Caco-2 (cell line): ENCODE data around the gene C14orf119. TPM values are rescaled to one million over a fixed set of nuclear protein-coding genes. Genes with fewer than 3 reads are reported as not detected.
A peak's percentile ranks its signal among the peaks of the same experiment; 100 is the strongest.

Source experiments
- BruUV-seq: library from RNA; stranded (reverse); fragments of 400-500 nt; replicated peaks from 2 replicates; lab custom pipeline; 2021; lab: Mats Ljungman, UMichigan
- CTCF ChIA-PET: fragments of 300-600 bp; sonication (Branson Sonifier 250); formaldehyde crosslinking; loops from one replicate; lab custom pipeline; 2022; ENCODE audit warnings: antibody characterized with exemption; lab: Charles Lee
- POLR2A ChIA-PET: fragments of 300-600 bp; sonication (Branson Sonifier 250); formaldehyde crosslinking; loops from one replicate; lab custom pipeline; 2022; ENCODE audit warnings: antibody characterized with exemption; lab: Charles Lee
- DNase-seq, 2 experiments: peaks; one replicate each; pipeline versions ENCODE4 v3.0.0 to v3.0.0-alpha.2; 2020 to 2022
- H3K27me3 ChIP-seq: replicated peaks from 2 replicates; pipeline ENCODE4 v1.6.0; 2011; ENCODE audit warnings: low read length; ENCODE audit not compliant: control insufficient read depth, insufficient read depth
- H3K36me3 ChIP-seq: 2 replicates; pipeline ENCODE4 v1.5.1; 2011; ENCODE audit warnings: low read length; ENCODE audit not compliant: control insufficient read depth, insufficient read depth
- H3K4me1 ChIP-seq: fragments of 250-450 bp; sonication (Bioruptor Pico); 2 replicates; pipeline ENCODE4 v1.5.1; 2020; ENCODE audit warnings: mild to moderate bottlenecking
- H3K4me3 ChIP-seq: 2 replicates; pipeline ENCODE4 v1.5.1; 2011; ENCODE audit warnings: low read depth, mild to moderate bottlenecking, control low read depth, low read length
- H3K9me3 ChIP-seq: fragments of 250-450 bp; sonication (Bioruptor Pico); 2 replicates; pipeline ENCODE4 v1.5.1; 2020; ENCODE audit warnings: mild to moderate bottlenecking, moderate library complexity
- H3K27ac Mint-ChIP-seq: one replicate; pipeline ENCODE4 v1.8.0; 2022; ENCODE audit warnings: mixed read lengths; ENCODE audit not compliant: unreplicated experiment
- H3K27me3 Mint-ChIP-seq: one replicate; pipeline ENCODE4 v1.8.0; 2022; ENCODE audit warnings: mixed read lengths; ENCODE audit not compliant: insufficient read depth, unreplicated experiment
- H3K36me3 Mint-ChIP-seq: one replicate; pipeline ENCODE4 v1.8.0; 2022; ENCODE audit warnings: mild to moderate bottlenecking, mixed read lengths; ENCODE audit not compliant: insufficient read depth, unreplicated experiment
- H3K4me1 Mint-ChIP-seq: one replicate; pipeline ENCODE4 v1.8.0; 2022; ENCODE audit warnings: low read depth, mixed read lengths; ENCODE audit not compliant: unreplicated experiment
- H3K4me3 Mint-ChIP-seq: one replicate; pipeline ENCODE4 v1.8.0; 2022; ENCODE audit warnings: mild to moderate bottlenecking, moderate library complexity, mixed read lengths; ENCODE audit not compliant: unreplicated experiment
- H3K9me3 Mint-ChIP-seq: one replicate; pipeline ENCODE4 v1.8.0; 2022; ENCODE audit warnings: mixed read lengths; ENCODE audit not compliant: unreplicated experiment
- intact Hi-C: fragments of 100-400 bp; cut with micrococcal nuclease; formaldehyde crosslinking; loops from one replicate; pipeline ENCODE4 v1.10.0; 2022; ENCODE audit not compliant: unreplicated experiment
- total RNA-seq: library from RNA; stranded (reverse); gene quantifications from 2 replicates; pipeline ENCODE4 v1.2.3, GENCODE V29; 2022
- TF ChIP-seq, protein P1 (sequence below), 2 experiments: fragments of 200-600 bp in 1 of 2; IDR thresholded peaks; 1 replicate in 1 of 2; 2 replicates in 1 of 2; pipeline versions ENCODE4 v1.5.1 to v1.8.0; 2011 to 2022; ENCODE audit warnings: antibody characterized with exemption in 1 of 2, control low read depth in 1 of 2, inconsistent platforms in 1 of 2, low read depth in 1 of 2, low read length in 1 of 2, mild to moderate bottlenecking in 1 of 2, moderate library complexity in 1 of 2; ENCODE audit not compliant: insufficient read depth in 1 of 2, severe bottlenecking in 1 of 2, unreplicated experiment in 1 of 2

The C14orf119 gene
- total RNA-seq, 1 experiment from 2014 or later: 52.0 TPM

DNA sequence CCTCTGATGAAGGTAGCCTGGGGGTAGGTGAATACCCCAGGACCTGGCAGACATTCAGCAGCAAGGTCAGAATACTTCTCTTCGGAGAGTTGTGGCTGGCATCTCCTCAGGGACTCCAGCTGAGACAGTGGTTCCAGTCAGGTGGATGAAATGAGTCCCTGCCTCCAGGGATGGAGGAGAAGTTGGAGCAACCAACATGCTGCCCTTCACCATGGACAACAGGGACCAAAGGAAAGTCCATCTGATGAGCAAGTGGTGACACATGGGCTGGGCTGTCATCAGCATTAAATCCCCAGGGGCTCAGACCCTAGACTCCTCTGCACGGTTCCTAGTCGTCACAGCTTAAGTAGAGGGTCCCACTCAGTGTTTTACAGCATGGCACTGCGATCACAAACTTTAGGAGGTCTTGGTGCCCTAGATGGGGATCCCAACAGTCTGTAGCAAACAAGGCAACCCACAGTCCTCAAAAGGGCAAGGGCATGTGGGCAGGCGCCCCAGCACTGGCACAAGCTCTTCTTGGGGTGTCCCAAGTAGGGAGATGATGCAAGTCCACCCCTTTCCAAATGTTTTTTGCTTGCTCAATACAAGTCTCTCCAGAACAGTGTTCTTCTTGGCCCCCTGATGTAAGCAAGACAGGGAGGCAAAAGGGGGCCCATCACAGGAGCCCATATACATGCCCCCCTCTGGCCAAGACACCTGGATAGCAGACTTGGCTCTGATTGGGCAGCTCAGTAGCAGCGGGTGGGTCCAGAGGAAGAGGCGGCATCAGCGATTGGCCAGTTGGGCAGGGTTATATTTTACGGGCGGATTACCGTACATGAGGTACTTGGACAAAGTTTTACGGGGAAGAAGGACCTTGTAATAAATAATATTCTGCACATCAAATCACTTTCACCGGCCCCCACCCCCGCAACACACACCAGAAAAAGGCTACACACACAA lies 27.2 kb upstream of the C14orf119 start:
- Mint-ChIP-seq H3K4me1 (peaks cover 38% of the 10 kb centered on the region), H3K36me3 (peaks cover 90% of the 10 kb centered on the region), H3K4me3 (no peak overlapping the region), H3K9me3 (no peaks in the 10 kb centered on the region), H3K27me3 (no peaks in the 10 kb centered on the region), H3K27ac (peak overlapping the region; percentile 60)
- no peaks in the 10 kb centered on the region for H3K27me3 ChIP-seq
- POLR2A ChIA-PET: interaction anchor here (1.1 to 1.6 kb wide), 3 partner anchors 10 to 61 kb away, joined by 3 to 23 read pairs (median 12); partner anchors contain the start of genes ACIN1 and C14orf119
- H3K4me3 ChIP-seq: no peak overlapping the region
- intact Hi-C loops: loop anchor here (2.0 kb wide), 1 partner anchor 119 kb away; no protein-coding TSS in a partner anchor
- no TSS peak for BruUV-seq
- DNase-seq: no peak
- TF ChIP-seq, protein P1, sequence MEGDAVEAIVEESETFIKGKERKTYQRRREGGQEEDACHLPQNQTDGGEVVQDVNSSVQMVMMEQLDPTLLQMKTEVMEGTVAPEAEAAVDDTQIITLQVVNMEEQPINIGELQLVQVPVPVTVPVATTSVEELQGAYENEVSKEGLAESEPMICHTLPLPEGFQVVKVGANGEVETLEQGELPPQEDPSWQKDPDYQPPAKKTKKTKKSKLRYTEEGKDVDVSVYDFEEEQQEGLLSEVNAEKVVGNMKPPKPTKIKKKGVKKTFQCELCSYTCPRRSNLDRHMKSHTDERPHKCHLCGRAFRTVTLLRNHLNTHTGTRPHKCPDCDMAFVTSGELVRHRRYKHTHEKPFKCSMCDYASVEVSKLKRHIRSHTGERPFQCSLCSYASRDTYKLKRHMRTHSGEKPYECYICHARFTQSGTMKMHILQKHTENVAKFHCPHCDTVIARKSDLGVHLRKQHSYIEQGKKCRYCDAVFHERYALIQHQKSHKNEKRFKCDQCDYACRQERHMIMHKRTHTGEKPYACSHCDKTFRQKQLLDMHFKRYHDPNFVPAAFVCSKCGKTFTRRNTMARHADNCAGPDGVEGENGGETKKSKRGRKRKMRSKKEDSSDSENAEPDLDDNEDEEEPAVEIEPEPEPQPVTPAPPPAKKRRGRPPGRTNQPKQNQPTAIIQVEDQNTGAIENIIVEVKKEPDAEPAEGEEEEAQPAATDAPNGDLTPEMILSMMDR (IDR thresholded peaks at IDR 0.05; ENCODE audit: insufficient read depth in 1 of 2, low read depth in 1 of 2, low read length in 1 of 2, severe bottlenecking in 1 of 2, unreplicated experiment in 1 of 2): no peak
- H3K4me1 ChIP-seq: peaks cover 17% of the 10 kb centered on the region
- H3K9me3 ChIP-seq: no peaks in the 10 kb centered on the region
- peaks cover 9% of the 10 kb centered on the region for H3K36me3 ChIP-seq
- CTCF ChIA-PET: interaction anchor here (0.6 to 2.0 kb wide), 39 partner anchors 9 to 1047 kb away, joined by 3 to 110 read pairs (median 5); partner anchors contain the start of genes ACIN1, C14orf119, CDH24 and CEBPE

DNA sequence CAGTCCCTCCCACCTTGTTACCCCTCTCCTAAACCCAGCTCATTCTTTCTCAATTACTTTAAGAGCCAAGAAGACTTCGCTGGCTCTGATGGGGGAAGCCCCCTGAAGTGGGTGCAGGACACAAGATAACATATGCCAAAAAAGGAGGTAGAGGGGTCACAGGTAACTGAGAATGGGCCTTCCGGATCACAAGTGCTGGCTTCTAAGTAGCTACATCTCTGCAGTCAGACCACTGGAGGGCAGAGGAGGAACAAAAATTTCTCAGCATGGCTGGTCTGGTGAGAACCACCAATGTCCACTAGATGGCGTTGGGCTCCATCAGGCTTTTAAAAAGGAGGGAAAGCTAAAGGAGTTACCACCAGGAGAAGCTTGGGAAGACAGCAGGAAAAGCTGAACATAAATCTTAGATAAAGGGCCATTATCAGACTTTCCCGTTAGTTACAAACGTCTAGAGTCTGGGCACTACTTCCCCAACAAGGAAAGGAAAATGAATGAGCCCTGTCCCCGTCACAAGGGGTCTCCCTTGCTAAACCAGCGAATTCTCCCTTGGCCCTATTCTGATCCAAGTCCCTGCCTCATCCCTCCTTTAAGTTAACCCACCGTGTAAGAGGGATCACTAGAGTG lies 26.4 kb upstream of the C14orf119 start:
- peak overlapping the region; percentile 42 for H3K4me3 Mint-ChIP-seq
- H3K9me3 Mint-ChIP-seq: no peaks in the 10 kb centered on the region
- POLR2A ChIA-PET: interaction anchor here (0.6 to 1.6 kb wide), 4 partner anchors 10 to 62 kb away, joined by 3 to 23 read pairs (median 8); partner anchors contain the start of genes ACIN1 and C14orf119
- Histone ChIP-seq H3K4me1 (peaks cover 13% of the 10 kb centered on the region), H3K4me3 (no peak overlapping the region), H3K9me3 (no peaks in the 10 kb centered on the region), H3K36me3 (peaks cover 7% of the 10 kb centered on the region), H3K27me3 (no peaks in the 10 kb centered on the region)
- peaks cover 32% of the 10 kb centered on the region for H3K4me1 Mint-ChIP-seq
- H3K27ac Mint-ChIP-seq: peak overlapping the region; percentile 60
- intact Hi-C loops: loop anchor here (1.0 to 2.0 kb wide), 2 partner anchors 40 to 118 kb away; no protein-coding TSS in a partner anchor
- peaks cover 90% of the 10 kb centered on the region for H3K36me3 Mint-ChIP-seq
- DNase-seq: peak; percentile 89
- no peaks in the 10 kb centered on the region for H3K27me3 Mint-ChIP-seq
- CTCF ChIA-PET: interaction anchor here (0.6 to 2.0 kb wide), 42 partner anchors 10 to 1046 kb away, joined by 3 to 110 read pairs (median 4); partner anchors contain the start of genes ACIN1, C14orf119, CDH24 and CEBPE
- TF ChIP-seq, protein P1 (IDR thresholded peaks at IDR 0.05; ENCODE audit: insufficient read depth in 1 of 2, low read depth in 1 of 2, low read length in 1 of 2, severe bottlenecking in 1 of 2, unreplicated experiment in 1 of 2): peak; percentile 95 to 98
- TSS peak; percentile 0 for BruUV-seq
